ENCODE data around the gene MYL5.

DNA sequence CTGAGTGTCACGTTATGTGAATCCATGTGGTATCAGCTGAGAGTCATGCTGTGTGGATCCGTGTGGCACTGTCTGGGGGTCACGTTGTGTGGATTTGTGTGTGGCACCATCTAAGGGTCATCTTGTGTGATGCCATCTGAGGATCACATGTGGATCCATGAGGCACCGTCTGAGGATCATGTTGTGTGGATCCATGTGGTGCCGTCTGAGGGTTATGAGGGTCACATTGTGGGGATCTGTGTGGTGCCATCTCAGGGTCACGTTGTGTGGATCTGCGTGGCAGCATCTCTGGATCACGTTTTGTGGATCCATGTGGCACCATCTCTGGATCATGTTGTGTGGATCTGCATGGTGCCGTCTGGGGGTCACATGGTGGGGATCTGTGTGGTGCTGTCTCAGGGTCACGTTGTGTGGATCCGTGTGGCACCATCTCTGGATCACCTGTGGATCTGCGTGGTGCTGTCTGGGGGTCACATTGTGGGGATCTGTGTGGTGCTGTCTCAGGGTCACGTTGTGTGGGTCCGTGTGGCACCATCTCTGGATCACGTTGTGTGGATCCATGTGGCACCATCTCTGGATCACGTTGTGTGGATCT, 42.0 kb upstream of the MYL5 start:
- TF ChIP-seq, protein P1, sequence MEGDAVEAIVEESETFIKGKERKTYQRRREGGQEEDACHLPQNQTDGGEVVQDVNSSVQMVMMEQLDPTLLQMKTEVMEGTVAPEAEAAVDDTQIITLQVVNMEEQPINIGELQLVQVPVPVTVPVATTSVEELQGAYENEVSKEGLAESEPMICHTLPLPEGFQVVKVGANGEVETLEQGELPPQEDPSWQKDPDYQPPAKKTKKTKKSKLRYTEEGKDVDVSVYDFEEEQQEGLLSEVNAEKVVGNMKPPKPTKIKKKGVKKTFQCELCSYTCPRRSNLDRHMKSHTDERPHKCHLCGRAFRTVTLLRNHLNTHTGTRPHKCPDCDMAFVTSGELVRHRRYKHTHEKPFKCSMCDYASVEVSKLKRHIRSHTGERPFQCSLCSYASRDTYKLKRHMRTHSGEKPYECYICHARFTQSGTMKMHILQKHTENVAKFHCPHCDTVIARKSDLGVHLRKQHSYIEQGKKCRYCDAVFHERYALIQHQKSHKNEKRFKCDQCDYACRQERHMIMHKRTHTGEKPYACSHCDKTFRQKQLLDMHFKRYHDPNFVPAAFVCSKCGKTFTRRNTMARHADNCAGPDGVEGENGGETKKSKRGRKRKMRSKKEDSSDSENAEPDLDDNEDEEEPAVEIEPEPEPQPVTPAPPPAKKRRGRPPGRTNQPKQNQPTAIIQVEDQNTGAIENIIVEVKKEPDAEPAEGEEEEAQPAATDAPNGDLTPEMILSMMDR (IDR thresholded peaks at IDR 0.05), result no peak
- no peak for TF ChIP-seq POLR2A (IDR thresholded peaks at IDR 0.05)
